OCI-LY1 (cell line): ENCODE measurements around the gene GAMT.

Experiments used
- EZH2 ChIP-seq: fragments of 200-600 bp; sonication (generic), shearing (Covaris generic); IDR thresholded peaks from 2 replicates; pipeline ENCODE4 v1.8.0; 2017; ENCODE audit warnings: borderline replicate concordance, mixed run types, mild to moderate bottlenecking, antibody characterized with exemption, low read length, moderate library complexity, mixed read lengths
- TF ChIP-seq, protein P1 (sequence below): fragments of 200-600 bp; sonication (generic), shearing (Covaris generic); IDR thresholded peaks from 2 replicates; pipeline ENCODE4 v1.5.1; 2017; ENCODE audit warnings: mild to moderate bottlenecking, antibody characterized with exemption, low read length, moderate library complexity, mixed read lengths

DNA sequence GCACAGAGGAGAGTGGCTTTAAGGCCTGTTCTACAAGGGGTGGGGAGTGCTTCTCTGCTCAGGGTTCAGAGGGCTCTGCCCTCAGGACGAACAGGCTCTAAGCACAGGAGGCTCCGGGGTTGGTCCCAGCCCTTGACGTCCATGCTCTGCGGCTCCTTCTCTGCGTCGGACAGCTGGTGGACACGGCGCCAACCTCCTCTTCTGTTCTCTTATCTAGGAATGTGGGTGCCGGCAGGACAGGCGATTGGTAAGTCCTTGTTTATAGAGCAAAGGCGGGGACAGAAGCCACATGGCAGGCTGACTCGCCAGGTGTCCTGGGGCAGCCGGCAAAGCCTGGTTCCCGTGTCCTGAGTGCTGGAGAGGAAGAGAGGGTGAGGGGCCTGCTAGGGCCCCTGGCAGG, 28.4 kb upstream of the GAMT start:
- no peak for TF ChIP-seq EZH2
- TF ChIP-seq, protein P1, sequence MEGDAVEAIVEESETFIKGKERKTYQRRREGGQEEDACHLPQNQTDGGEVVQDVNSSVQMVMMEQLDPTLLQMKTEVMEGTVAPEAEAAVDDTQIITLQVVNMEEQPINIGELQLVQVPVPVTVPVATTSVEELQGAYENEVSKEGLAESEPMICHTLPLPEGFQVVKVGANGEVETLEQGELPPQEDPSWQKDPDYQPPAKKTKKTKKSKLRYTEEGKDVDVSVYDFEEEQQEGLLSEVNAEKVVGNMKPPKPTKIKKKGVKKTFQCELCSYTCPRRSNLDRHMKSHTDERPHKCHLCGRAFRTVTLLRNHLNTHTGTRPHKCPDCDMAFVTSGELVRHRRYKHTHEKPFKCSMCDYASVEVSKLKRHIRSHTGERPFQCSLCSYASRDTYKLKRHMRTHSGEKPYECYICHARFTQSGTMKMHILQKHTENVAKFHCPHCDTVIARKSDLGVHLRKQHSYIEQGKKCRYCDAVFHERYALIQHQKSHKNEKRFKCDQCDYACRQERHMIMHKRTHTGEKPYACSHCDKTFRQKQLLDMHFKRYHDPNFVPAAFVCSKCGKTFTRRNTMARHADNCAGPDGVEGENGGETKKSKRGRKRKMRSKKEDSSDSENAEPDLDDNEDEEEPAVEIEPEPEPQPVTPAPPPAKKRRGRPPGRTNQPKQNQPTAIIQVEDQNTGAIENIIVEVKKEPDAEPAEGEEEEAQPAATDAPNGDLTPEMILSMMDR: no peak
